Ishikawa (cell line): ENCODE results near the gene VMAC.

Source experiments
- FOXM1 ChIP-seq: IDR thresholded peaks from 2 replicates; pipeline ENCODE4 v1.6.1; 2012; ENCODE audit warnings: low read depth, borderline replicate concordance
- MAX ChIP-seq: IDR thresholded peaks from 2 replicates; pipeline ENCODE4 v1.6.1; 2012
- NFIC ChIP-seq: IDR thresholded peaks from 2 replicates; pipeline ENCODE4 v1.6.1; 2012
- TEAD4 ChIP-seq: IDR thresholded peaks from 2 replicates; pipeline ENCODE4 v1.6.1; 2012

- TF ChIP-seq NFIC = no peak
- TF ChIP-seq FOXM1 = no peak
- no peak for TF ChIP-seq TEAD4
- no peak for TF ChIP-seq MAX
These were observed 4.2 kb downstream of the VMAC start for GRCh38 chr19:5908773-5909442.
